Retina (tissue), 1 donor: ENCODE data around the gene GMPPA.
A peak's percentile ranks its signal among the peaks of the same experiment; 100 is the strongest.

Source experiments
- DNase-seq: peaks from one replicate; pipeline ENCODE4 v3.0.0-alpha.2; 2016

GMPPA gene

DNA sequence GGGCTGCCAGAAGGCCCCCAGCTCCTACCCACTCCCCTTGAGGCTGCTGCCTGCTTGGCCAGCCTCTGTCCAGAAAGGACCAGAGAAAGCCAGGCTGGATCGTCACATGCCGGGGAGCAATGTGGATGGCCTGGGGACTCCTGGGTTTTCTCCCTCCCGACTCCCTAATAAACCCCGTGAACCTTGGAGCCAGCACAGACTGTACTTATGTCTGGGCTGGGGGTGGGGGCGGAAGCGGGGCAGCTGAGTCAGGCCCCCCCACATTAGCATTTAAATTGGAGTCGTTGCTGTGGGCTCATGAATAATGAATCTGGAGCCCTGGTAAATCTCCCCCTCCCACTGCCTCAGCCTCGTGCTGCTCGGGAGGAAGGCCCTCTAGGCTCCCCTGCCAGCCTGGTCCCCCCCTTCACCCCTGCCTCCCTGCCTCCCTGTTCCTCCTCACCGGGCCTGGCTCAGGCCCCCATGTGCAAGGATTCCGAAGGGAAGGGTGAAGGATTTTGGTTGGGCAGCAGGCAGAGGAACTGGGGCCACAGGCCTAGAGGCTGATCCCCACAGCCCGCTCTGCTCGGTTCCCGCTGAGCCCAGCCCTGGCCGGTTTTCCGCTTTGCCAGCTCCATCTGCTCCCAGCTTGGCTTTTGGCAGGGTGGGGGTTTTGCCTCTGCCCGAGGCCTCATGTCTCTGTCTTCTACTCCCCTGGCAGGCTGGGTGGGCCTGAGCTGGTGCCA, 8.3 kb downstream of the GMPPA start:
- peak; percentile 65 for DNase-seq

DNA sequence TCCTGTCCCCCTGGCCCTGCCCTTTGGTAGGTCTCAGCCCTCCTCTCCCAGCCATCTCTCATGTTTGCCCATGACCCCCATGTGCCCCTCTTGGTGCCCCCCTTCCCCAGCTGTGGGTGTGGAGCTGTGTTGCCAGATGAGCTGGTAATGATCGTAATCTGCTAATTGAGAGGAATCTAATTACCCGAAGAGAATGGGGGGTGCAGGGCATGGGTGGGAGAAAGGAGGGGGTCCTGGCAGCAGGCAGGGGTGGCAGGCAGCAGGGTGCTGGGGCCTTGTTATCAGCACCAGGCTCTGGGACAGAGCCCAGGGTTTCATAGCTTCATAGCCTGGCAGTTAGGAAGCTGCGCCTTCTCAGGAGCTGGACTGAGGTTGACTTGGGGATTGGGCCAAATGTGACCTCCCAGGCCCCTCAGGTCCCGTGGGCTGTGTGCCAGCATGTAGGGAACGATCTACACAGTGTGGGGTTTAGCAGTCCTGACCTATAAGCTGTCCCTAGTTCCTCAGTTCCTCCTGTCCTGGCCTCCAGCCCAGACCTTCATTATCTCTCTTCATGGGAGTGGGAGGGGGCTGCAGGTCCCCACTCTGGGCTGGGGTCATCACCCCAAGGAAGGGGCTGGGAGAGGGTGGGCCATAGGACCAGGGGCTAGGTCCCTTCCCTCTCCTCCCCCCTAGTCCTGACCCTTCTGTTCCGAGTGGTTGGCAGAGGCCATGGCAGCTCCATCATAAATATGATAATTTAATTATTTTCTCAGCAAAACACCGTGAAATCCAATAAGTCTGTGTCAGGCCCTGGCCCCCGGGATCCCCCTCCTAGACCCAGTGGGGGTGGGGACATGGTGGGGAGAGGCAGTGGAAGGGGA, 9.1 kb downstream of the GMPPA start:
- no peak for DNase-seq

DNA sequence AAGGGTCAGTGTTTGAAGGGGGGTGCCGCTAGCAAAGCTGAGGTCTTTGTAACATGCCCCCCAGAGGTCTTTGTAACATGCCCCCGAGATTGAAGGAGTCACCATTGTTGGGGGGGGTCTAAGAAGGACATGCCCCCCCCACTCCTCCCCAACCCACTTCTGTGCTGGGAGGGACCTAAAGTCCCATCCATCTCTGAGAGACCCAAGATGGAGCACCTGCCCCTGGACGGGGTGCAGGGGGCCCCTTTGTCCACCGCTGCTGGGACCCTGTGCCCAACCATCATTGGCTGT, 9.7 kb downstream of the GMPPA start:
- DNase-seq: no peak

DNA sequence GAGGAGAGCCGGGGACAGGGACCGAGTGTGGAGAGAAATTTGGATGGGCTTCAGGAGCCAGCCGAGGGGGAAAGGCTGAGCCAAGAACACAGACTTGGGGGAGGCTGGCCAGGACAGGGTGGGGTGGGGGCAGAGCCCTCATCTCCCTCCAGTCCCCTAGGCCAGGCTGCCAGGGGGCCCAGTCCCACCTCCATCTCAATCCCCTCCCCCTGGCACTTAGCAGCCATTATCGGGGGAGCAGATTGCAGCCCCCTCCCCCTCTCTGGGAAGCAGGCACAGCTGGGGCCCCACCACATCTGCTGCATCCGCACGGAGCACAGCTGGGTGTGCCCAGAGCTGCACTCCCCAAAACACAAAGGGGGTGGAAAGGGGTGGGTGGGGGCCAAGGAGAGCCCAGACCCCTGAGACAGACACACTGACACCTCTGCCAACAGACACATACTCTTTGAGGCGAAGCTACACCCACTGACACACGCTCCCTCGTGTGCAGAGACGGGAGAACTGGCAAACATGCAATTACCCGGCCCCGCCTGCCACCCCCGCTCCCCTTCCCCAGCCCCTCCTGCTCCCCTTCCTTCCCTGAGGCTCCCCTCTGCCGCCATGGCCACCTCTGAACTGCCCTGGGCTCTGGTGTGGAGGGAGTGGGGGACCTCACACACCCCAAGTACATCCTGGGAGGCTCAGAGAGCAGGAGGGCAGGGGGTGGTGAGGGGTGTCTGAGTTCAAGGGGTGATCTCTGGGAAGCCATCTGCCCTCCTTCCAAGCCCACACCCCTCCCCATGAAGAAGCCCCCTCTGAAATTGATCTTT, 10.5 kb downstream of the GMPPA start:
- no peak for DNase-seq

DNA sequence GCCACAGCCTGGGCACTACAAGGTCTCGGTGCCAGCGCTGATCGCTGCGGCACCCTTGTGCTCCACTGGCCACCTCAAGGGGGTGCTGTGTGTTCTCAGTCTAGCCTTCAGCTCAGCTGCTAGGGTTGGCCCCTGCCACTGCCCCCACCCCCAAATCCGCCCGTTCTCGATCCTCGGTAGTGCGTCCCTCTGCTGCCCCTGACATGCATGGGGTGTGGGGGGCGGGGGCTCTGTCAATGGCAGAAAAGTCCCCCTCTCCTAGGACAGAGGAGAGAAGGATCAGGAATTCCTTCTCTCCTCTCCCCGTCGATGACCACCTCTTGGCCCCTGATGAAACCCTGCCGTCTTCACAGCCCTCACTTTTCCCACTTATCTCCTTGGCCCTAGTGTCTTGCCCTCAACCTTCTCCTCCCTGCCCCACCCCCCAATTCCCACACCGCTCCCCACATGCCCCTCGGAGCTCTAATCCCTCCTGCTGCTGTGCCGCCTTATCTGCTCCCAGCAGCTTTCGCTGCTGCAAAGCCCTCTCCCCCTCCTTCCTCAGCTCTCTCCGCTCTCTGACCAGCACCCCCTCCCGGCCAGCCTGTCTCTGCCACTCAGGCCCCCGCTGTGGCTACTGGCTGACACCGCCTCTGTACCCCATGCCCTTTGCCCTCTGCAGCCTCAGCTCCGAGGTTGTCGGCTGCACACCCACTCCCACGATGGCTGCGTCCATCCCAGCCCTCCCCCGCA, 11.3 kb downstream of the GMPPA start:
- peak; percentile 84 for DNase-seq

DNA sequence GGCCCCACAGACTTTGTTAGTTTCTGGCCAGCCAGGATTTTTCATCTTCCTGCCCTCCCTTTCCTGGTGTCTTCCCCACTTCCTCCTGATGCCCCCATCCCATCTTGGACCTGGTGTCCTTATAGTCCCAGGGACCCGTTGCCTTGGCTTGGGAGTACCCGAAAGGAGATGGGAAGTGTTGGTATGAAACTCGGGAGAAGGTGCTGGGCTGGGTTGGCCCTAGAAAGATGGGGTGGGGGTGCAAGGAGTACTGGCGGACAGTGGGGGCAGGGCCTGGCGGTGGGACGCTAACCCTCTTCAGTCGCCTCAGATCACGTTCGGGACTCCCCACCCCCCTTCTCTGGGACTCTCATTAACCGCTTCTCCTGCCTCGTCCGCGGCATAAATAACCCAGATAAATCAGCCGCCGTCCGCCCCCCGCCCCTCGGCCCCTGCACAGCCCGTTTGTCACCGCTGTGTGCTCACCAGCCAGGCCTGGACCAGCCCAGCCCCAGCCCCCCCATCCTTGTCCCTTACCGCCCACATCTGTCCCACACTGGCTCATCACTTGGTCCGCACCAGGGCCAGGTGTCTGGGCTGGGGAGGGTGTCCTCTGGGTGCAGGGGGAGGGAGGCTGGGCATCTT, 11.9 kb downstream of the GMPPA start:
- DNase-seq: no peak

DNA sequence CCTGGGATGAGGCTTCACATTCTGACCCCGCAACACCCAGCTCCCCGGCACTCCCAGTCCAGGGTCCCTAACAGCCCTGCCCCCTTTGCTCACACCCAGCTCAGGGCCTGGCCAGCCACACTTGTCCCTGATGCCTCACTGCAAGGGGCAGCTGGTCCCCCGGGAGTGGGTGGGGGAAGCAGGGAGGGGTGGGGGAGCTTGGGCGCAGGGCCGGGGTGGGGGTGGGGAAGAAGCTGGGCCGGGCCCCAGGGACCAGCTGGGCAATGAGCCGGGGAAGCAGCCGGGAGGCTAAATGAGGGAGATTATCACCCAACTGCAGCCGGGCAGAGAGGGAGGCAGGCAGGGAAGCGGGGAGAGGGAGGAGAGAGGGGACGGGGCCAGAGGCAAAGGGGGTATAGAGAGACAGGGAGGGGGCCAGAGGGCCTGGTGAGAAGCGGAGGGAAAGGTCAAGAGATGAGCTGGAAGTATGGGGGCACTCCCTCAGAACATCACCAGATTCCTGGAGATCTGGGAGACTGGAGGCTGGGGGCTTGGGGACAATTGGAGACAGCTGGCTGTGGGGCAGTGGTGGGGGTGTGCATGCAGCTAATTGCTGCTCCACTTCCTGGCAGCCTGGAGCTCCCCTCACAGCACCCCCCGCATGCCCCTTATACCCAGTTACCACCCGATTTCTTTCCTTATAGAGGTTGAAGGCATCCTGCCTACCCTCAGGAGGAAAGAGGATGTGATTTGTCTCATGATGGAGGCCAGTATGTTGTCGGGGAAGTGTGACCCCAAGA, 13.0 kb downstream of the GMPPA start:
- peak; percentile 58 for DNase-seq

DNA sequence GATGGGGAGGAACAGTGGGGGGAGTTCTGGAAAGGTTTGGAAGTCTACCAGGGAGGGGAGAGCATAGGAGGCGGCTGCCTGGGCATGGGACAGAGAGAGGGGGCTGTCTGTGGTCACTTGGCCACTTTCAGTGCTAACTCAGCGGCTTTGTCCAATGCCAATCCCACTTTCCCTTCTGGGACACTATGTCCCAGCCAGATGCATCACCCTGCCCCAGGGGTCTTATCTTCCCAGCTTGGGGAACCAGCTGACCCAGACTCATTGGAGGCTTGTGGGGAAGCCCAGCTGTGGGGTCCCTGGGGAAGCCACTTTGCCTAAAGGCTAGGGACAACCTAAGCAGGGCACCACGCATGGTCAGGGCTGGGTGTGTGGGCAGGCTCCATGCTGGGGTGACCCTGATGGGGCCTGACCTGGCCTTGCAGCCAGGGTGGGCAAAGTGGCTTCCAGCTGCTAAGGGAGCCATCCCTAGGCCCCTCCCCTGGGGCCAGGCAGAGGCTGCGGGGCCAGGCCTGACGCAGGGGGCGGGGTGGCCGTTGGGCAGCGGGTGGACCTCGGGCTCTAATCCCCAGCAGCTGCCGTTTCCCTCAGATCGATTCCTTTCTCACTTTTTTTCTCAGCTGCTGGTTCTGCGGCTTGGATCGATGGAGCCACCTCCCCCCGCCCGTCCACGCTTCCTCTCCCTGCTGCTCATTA, 14.0 kb downstream of the GMPPA start:
- peak; percentile 87 for DNase-seq

DNA sequence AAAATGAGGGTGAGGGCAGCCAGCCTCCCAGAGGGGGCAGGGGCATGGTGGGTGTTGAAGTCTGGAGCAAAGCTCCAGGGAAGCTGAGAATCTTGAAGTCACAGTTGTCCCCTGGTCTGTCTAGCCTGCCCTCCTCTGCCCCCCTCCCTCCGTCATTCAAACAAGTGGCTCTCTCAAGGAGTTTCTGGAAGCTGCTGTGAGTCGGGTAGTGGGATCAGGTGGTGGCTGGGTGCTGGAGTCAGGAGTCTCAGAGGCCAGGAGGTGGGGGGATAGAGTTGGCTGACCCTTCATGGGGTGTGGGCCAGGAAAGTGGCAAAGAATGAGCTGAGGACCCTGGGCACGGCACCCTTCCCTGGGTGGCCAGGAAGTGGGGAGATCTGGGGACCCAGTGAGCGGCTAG, 15.1 kb downstream of the GMPPA start:
- no peak for DNase-seq

DNA sequence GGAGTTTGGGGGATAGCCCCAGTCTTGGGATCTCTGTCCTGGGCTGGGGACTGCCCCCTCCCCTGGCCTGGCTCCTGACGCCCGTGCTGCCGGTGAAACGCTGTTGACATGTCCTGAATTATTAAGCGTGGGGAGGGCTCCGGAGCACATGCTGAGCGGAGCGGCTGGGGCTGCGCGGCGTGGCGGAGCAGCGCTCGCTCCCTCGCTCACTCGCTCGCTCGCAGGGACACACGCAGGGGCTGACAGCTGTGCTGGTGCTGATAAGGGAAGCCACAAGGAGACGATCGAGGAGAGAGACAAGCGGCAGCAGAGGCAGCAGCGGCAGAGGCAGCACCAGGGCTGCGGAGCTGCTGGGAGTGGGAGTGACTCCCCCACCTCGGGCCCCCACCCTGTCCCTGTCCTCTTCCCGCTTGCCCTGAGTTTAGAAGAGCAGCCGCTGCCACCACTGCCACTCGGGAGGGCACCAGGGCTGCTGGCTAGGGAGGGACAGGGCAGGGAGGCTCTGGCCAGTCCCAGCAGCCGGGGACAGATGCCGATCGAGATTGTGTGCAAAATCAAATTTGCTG, 15.6 kb downstream of the GMPPA start, which contains the start of gene ASIC4:
ASIC4 (plus strand) TSS at position 287 of the 566 bp plus-strand sequence; CDS start at position 530, 243 bp downstream.
- DNase-seq: peak; percentile 86

DNA sequence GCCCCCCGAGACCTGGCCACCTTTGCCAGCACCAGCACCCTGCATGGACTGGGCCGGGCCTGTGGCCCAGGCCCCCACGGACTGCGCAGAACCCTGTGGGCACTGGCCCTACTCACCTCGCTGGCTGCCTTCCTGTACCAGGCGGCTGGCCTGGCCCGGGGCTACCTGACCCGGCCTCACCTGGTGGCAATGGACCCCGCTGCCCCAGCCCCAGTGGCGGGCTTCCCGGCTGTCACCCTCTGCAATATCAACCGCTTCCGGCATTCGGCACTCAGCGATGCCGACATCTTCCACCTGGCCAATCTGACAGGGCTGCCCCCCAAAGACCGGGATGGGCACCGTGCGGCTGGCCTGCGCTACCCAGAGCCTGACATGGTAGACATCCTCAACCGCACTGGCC, 16.1 kb downstream of the GMPPA start:
- peak; percentile 46 for DNase-seq

DNA sequence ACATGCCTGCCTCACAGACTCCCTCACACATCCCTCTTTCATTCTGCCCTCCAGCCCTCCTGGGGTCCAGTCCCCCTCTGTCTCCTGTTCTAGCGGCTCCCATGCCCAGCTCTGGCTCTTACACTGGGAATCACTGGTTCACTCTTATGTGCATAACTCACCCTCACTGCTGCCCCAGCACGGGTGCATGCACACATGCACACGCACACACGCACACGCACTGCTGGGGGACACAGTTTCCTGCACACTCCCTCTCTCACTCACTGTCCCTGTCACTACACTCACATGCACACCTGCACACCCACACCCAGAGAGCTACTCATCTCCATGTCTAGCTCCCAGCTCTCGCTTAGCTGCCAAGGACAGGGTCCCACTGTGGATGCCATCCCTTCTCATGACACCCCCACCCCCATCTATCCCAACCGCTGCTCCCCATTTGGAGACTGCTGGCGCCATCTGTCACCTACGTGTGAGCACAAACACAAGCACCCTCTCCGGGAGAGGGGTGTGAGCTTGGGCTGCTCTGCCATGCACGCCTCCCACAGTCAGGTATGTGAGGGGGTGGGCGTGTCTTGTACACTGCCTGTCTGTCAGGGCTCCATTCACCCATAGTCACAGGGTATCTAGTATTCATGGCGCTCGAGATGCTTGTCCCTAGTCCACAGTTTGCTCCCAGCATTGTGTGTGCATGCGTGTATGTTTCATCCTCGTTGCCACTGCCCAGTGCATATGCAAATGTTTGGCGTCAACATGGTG, 17.4 kb downstream of the GMPPA start:
- DNase-seq: no peak

DNA sequence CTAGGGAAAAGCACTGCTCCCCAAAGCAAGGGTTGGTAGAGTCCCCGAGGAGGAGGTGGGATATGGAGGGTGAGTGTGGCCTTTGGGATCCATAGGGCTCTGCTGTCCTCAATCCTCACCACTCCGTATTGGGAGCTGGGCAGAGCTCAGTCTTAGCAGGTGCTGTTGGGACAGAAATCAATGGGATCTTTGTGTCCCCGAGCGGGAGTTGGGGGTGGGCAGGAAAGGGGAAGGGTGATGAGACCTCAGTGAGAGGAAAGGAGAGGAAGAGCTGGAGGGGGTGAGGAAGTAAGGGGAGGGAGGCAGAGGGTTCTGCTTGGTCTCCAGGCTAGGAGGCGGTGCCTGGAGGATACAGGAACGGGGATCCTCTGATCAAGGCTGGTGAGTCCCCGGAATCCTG, 18.2 kb downstream of the GMPPA start:
- no peak for DNase-seq

DNA sequence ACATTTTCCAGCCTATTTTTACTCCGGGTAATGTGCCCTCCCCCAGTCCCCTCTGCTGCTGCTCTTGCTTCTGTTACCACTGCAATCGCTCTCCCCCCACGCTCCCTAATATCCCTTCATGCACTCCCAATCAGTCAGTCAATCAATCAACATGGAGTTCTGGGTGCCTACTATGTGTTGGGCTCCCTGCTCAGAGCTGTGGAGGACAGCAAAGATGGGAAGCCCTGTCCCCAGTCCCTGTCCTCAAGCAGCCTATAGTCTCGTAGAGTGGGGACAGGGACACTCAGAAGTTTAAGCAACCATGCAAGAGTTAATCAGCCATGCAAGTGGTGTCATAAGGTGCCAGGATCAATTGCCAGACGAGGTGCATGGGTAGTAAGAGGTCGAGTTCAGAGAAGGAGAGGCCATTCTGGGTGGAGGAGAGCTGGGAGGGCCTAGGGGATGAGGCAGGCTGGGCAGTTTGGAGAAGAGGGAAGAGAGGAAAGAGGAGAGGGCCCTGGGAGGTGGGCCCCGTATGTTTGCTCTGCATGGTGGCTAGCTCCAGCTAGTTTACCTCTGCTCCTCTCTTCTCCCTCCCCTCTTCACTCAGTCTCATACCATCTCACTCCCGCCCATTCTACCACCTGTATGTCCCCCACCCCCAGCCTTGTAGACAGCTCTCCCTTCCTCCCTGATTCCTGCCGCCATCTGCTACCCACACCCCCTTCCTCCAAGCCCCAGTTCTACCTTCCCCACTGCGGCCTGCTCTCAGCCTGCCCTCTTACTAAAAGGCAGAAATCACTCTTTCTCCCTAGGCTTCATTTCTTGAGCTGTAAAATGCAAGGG, 19.5 kb downstream of the GMPPA start:
- no peak for DNase-seq

DNA sequence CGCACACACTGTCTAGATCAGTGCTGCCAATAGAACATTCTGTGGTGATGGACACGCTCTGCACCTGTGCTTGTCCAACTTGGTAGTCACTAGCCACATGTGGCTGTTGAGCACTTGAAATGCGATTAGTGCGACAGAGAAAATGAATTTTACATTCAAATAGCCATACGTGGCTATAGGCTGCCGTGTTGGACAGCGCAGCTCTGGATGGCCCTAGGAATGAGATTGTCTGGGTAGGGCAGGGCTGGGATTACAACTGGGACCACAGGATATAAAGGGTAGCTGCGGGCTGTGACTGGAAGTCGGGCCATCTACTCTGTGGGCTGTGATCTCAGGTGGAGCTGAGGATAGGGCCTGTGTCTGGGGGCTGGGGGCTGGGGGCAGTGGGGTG, 20.8 kb downstream of the GMPPA start:
- DNase-seq: no peak

DNA sequence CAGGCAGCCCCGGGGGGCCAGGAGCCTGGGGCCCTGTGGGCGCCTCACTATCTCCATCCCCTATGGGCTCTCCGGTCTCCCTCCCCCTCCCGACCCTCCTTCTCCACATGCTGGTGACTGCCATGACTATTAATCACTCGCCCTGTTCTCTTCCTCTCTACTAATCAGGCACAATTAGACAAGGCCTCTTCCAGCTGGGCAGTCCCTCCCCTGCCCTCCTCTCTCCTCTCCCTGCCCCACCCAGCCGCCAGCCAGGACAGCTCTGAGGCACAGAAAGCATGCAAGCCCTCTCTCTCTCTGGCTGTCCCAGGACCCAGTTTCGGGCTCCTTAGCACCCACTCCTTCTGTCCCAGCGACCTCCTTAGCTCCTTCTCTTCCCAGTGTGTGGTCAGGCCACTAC, 21.4 kb downstream of the GMPPA start:
- peak; percentile 39 for DNase-seq

DNA sequence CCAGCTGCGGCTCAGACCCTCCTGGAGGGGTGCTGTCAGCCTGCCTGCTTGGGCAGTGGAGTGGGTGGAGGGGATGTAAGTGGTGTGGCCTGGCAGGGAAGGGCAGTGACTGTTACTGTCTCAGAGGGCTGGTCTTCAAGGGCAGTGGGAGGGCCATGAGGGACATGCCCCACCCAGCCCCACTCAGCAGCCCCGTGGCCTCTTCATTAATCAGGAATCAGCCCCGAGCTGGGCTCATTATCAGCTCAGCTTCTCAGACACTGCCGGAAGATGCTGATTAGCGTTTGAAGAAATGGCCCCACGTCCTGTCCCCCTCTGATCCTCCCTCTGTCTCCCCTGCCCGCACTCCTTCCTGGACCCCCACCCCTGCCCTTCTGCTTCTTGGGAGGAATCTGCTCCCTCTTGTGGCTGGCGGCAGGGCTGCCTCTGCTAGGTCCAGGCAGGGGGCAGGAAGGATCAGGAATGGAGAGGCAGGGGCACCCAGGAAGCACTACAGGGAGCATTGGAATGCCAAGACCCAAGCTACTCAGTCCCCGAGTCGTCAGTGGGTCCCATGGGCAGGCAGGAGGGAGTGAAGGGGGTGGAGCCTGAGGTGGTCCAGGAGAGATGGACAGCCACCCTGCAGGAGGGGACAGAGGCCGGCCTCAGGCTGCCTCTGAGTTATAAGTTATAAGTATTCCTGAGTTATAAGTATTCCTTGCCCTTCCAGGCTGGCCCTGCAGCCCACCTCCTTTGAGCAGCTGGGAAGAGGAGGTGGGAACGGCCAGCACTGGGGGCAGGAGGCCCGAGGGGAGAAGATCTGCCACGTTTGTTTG, 22.6 kb downstream of the GMPPA start:
- peak; percentile 79 for DNase-seq
